NCI-H2029 (cell line): ENCODE measurements around the gene EZR.

Experiments
- DNase-seq: peaks from one replicate; lab custom pipeline; 2025; lab: John Stamatoyannopoulos, UW

EZR gene

DNA sequence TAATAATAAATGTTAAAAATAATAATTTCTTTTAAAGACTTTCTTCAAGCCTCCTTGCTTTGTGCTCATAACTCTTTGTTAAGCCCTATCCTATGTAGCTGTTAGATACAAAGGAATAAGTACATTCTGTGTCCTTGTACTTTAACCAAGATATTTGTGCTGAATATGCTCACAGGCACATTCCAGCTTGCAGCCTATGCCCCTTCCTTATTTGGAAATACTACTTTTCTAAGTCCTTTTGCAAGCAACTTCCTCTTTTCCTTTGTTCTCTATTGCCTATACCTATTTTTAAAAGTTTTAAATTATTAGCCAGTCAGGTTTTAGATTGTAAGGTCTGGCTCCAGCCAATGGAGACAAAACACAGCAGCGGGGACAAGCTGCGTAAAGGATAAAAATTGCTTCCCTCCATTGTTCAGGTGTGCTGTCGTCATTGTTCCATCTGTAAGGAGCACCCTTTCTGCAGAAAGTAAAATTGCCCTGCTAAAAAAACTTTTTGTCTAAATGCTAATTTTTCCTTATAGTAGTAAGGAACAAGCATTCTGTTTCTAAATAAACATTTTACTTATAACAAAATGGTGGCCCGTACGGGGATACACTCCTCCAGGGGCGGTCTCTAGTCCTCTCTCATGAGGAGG lies 89.1 kb downstream of the EZR start:
- DNase-seq = no peak

DNA sequence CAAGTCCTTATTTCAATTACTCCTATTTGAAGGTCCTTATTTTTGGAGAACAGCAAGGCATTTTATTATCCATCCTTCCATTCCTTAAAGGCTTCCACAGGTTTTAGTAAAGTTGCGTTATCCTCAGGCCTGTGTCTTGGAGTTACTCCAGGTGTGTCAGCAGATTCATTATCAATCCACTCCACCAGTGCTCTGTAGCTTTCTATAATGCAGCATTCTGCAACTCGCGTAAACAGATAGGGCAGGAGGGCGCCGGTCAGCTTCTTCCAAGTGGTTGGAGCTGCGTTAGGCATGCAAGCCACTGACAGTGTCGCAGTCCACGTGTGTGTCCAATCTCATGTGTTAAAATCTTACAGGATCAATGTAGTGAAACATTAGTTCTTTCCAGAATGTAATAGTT lies 93.5 kb downstream of the EZR start:
- no peak for DNase-seq

DNA sequence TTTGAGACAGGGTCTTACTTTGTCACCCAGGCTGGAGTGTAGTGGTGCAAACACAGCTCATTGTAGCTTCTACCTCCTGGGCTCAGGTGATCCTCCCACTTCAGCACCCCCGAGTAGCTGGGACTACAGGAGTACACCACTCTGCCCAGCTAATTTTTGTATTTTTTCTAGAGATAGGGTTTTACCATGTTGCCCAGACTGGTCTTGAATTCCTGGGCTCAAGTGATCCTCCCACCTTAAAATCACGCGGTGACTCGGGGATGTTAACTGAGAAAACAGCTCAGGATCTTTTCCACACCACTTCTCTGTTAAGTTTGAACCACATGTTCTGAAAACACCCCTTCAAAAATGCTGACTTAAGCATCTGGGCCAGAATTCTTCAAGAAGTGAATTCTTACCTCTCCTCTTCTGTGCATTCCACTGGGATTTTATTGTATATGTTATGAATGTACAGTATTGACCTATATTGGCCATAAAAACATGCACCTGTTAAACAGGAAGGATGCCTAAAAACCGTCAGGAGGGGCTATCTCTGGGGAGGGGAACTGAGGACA lies 96.9 kb downstream of the EZR start:
- DNase-seq = no peak

DNA sequence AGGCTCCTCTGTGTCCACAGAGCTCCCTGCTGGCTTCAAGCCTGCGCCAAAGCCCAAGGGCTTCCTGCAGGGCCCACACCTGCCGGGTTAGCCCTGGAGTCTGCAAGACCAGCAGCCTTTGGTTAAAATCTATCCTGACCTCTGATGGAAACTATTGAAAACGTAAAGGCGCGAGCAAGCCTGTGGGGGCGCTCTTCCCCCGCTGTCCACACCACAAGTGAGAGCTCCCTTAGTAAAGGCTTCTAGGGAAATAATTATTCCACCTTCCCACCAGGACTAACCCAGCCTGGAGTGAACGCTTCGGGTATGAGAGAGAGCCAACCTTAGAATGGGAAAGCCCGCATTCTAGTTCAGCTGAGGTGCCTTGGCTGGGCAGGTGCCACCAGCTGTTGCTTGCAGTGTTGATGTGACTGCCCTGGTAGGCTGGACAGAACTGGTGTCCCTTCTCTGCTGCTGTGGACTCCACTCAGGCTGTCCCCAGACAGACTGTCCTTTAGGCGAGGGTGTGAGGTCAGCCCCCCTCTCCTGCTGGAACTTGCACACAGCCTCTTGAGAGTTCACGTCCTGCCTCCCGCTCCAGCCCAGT lies 100.6 kb downstream of the EZR start:
- no peak for DNase-seq

DNA sequence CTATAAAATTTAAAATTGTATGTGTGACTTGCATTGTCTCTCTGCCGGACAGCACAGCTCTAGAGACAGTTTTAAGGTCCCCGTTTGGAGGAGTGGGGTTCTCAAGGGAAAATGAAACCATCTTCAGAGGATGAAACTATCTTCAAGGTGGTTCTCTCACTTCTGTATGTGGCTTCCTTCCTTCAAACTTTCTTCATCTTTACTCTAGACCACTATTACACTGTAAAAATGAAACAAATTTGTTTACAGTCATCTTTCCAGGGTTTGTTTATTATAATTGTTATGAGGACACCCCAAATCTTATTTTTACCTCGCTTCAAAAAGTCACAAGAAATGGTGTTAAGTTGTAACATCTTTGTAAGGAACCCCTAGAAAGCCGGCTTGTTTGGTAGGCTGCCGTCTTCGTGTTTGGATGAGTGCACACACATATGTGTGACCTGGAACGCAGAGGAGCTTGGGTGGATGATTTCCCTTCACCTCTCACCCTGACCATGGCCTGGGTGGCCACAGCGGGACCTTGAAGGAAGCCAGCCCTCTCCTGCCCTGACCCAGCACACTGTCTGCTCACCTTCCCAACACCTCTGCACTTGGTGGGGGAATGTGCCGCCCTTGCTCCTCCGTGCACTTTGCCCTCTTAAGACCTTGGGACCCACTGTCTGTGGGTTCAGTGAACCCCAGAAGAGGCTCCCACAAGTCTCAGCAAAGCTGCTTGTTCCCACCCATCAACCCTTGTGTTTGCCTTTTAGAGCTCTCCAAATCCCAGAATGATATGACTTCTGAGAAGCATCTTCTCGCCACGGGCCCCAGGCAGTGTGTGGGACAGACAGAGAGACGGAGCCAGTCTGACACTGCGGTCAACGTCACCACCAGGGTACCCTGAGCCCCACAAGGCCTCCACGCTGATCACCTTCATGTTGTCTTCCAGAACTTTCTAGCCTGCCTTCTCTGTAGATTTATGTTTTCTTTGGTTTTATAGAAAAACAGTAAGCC lies 101.5 kb downstream of the EZR start:
- no peak for DNase-seq
